A673 (cell line): ENCODE results near the gene CDKN2C. TPM values are rescaled to one million over a fixed set of nuclear protein-coding genes. Genes with fewer than 3 reads are reported as not detected.
"Not testable (repeated sequence)": the region's sequence is repeated elsewhere in the genome, so short reads cannot be mapped to it uniquely, and the experiment has no call there.

Experiments
- BruUV-seq: library from RNA; stranded (reverse); fragments of 400-500 nt; replicated peaks from 2 replicates; lab custom pipeline; 2021; lab: Mats Ljungman, UMichigan
- CTCF ChIA-PET: fragments of 300-600 bp; sonication (Branson Sonifier 250); formaldehyde crosslinking; loops from one replicate; lab custom pipeline; 2022; ENCODE audit warnings: antibody characterized with exemption; lab: Charles Lee
- POLR2A ChIA-PET: fragments of 300-600 bp; sonication (Branson Sonifier 250); formaldehyde crosslinking; loops from one replicate; lab custom pipeline; 2022; ENCODE audit warnings: antibody characterized with exemption; ENCODE audit not compliant: low non-redundant PET; lab: Charles Lee
- DNase-seq: peaks from one replicate; pipeline ENCODE4 v3.0.0-alpha.2; 2015; ENCODE audit warnings: low spot score
- H3K27ac ChIP-seq: fragments of 200-600 bp; sonication (generic); 2 replicates; pipeline ENCODE4 v1.5.1; 2016; ENCODE audit warnings: mixed run types, low read depth, mild to moderate bottlenecking, mixed read lengths, antibody characterized with exemption, low read length; ENCODE audit not compliant: poor library complexity, severe bottlenecking
- H3K27me3 ChIP-seq: fragments of 200-600 bp; sonication (generic); replicated peaks from 2 replicates; pipeline ENCODE4 v1.6.1; 2017; ENCODE audit warnings: mixed run types, low read depth, mild to moderate bottlenecking, mixed read lengths, antibody characterized with exemption, low read length; ENCODE audit not compliant: insufficient read depth, poor library complexity
- H3K36me3 ChIP-seq: fragments of 200-600 bp; sonication (generic); 2 replicates; pipeline ENCODE4 v1.6.1; 2016; ENCODE audit warnings: mixed run types, mild to moderate bottlenecking, mixed read lengths, antibody characterized with exemption, low read length; ENCODE audit not compliant: insufficient read depth, poor library complexity, severe bottlenecking
- H3K4me1 ChIP-seq: fragments of 200-600 bp; sonication (generic); 2 replicates; pipeline ENCODE4 v1.6.1; 2017; ENCODE audit warnings: mixed run types, mild to moderate bottlenecking, mixed read lengths, antibody characterized with exemption, low read length; ENCODE audit not compliant: insufficient read depth, poor library complexity, severe bottlenecking
- H3K4me3 ChIP-seq: fragments of 200-600 bp; sonication (generic); 2 replicates; pipeline ENCODE4 v1.5.1; 2016; ENCODE audit warnings: low read depth, mixed run types, mild to moderate bottlenecking, mixed read lengths, low read length; ENCODE audit not compliant: poor library complexity, severe bottlenecking
- H3K9me3 ChIP-seq: fragments of 200-600 bp; sonication (generic); 2 replicates; pipeline ENCODE4 v1.6.1; 2016; ENCODE audit warnings: mixed run types, low read depth, mild to moderate bottlenecking, mixed read lengths, antibody characterized with exemption, low read length; ENCODE audit not compliant: poor library complexity, severe bottlenecking
- EZH2 ChIP-seq: fragments of 200-600 bp; sonication (generic); IDR thresholded peaks from 2 replicates; pipeline ENCODE4 v1.6.1; 2017; ENCODE audit warnings: borderline replicate concordance, low read depth, mild to moderate bottlenecking, mixed read lengths, antibody characterized with exemption, low read length; ENCODE audit not compliant: poor library complexity, severe bottlenecking
- intact Hi-C: fragments of 100-400 bp; cut with micrococcal nuclease; formaldehyde crosslinking; loops from one replicate; pipeline ENCODE4 v1.10.0; 2022; ENCODE audit not compliant: unreplicated experiment
- total RNA-seq: library from RNA; stranded (reverse); gene quantifications from 2 replicates; pipeline ENCODE4 v1.2.3, GENCODE V29; 2021
- TF ChIP-seq, protein P1 (sequence below): fragments of 300-800, 200-600 bp; sonication (generic); conservative IDR thresholded peaks from 2 replicates; pipeline ENCODE4 v1.5.1; 2017; ENCODE audit warnings: low read depth, mild to moderate bottlenecking, antibody characterized with exemption, low read length, moderate library complexity, mixed read lengths

The CDKN2C gene
- total RNA-seq, 1 experiment from 2014 or later = 53.5 TPM

DNA sequence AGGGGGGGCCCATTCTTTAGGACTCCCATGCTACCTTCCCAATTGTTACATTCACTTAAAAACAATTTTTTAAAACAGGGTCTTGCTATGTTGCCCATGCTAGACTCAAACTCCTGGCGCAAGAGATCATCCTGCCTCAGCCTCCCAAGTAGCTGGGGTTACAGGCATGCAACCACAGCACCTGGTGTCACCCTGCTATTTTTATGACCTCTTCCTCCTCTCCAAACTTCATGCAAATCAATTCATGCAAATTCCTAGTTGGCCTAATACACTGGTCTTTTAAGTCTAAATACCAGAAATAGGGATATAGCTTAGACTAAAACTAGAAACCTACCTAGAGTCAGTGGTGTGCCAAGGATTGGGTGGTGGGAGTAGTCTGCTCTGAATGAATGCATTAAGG lies 30.1 kb downstream of the CDKN2C start:
- Histone ChIP-seq H3K27ac (no peak overlapping the region), H3K4me1 (no peaks in the 10 kb centered on the region), H3K27me3 (no peaks in the 10 kb centered on the region), H3K9me3 (no peaks in the 10 kb centered on the region), H3K4me3 (no peak overlapping the region), H3K36me3 (no peaks in the 10 kb centered on the region)
- ChIA-PET POLR2A (interaction anchor here (0.6 kb wide), 1 partner anchor 24 kb away, joined by 3 read pairs; no protein-coding TSS in a partner anchor), CTCF (no interaction called here)
- intact Hi-C loops = no loop called here
- TF ChIP-seq EZH2 = no peak
- TF ChIP-seq, protein P1, sequence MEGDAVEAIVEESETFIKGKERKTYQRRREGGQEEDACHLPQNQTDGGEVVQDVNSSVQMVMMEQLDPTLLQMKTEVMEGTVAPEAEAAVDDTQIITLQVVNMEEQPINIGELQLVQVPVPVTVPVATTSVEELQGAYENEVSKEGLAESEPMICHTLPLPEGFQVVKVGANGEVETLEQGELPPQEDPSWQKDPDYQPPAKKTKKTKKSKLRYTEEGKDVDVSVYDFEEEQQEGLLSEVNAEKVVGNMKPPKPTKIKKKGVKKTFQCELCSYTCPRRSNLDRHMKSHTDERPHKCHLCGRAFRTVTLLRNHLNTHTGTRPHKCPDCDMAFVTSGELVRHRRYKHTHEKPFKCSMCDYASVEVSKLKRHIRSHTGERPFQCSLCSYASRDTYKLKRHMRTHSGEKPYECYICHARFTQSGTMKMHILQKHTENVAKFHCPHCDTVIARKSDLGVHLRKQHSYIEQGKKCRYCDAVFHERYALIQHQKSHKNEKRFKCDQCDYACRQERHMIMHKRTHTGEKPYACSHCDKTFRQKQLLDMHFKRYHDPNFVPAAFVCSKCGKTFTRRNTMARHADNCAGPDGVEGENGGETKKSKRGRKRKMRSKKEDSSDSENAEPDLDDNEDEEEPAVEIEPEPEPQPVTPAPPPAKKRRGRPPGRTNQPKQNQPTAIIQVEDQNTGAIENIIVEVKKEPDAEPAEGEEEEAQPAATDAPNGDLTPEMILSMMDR = no peak
- DNase-seq = no peak
- no TSS peak for BruUV-seq

- CTCF ChIA-PET = no interaction called here
- Histone ChIP-seq H3K36me3 (no peaks in the 10 kb centered on the region), H3K27me3 (no peaks in the 10 kb centered on the region), H3K9me3 (no peaks in the 10 kb centered on the region), H3K4me1 (no peaks in the 10 kb centered on the region), H3K27ac (no peak overlapping the region), H3K4me3 (no peak overlapping the region)
- intact Hi-C loops = no loop called here
- no peak for TF ChIP-seq EZH2
- TF ChIP-seq, protein P1 = no peak
- POLR2A ChIA-PET = no interaction called here
- BruUV-seq = no TSS peak
- no peak for DNase-seq
Measured at GRCh38 chr1:51000651-51001050, 30.6 kb downstream of the CDKN2C start.

GRCh38 chr1:51002516-51002915 lies 32.5 kb downstream of the CDKN2C start:
- intact Hi-C loops = no loop called here
- no peaks in the 10 kb centered on the region for H3K4me1 ChIP-seq
- H3K9me3 ChIP-seq = no peaks in the 10 kb centered on the region
- H3K27ac ChIP-seq = no peak overlapping the region
- ChIA-PET POLR2A (no interaction called here), CTCF (no interaction called here)
- DNase-seq = no peak
- no peak overlapping the region for H3K4me3 ChIP-seq
- BruUV-seq = no TSS peak
- no peaks in the 10 kb centered on the region for H3K36me3 ChIP-seq
- no peak for TF ChIP-seq EZH2
- TF ChIP-seq, protein P1 = no peak
- H3K27me3 ChIP-seq = no peaks in the 10 kb centered on the region

- H3K36me3 ChIP-seq, POLR2A ChIA-PET, DNase-seq, BruUV-seq, H3K27ac ChIP-seq, H3K27me3 ChIP-seq, intact Hi-C loops, H3K4me1 ChIP-seq, CTCF ChIA-PET, H3K4me3 ChIP-seq, H3K9me3 ChIP-seq: not testable (repeated sequence)
Measured at GRCh38 chr1:51005549-51005948, 35.5 kb downstream of the CDKN2C start.
